H1 (cell line): ENCODE measurements around the gene QSOX2.

Source experiments
- BRCA1 ChIP-seq: IDR thresholded peaks from 2 replicates; pipeline ENCODE4 v1.6.1; 2012; ENCODE audit warnings: low read depth, low read length, improper control_type of control experiment
- CEBPB ChIP-seq: IDR thresholded peaks from 2 replicates; pipeline ENCODE4 v1.6.1; 2012; ENCODE audit warnings: low read depth, low read length
- CTCF ChIP-seq, 3 experiments: IDR thresholded peaks; 1 replicate in 2 of 3; 2 replicates in 1 of 3; pipeline versions ENCODE4 v1.5.1 to v1.6.1; 2011; ENCODE audit warnings: low read length in 3 of 3, mild to moderate bottlenecking in 3 of 3, inconsistent platforms in 2 of 3, low read depth in 1 of 3, moderate library complexity in 1 of 3; ENCODE audit not compliant: insufficient read depth in 1 of 3; ENCODE audit errors: control extremely low read depth in 1 of 3
- EZH2 ChIP-seq: fragments of 200-600 bp; sonication (generic); IDR thresholded peaks from 2 replicates; pipeline ENCODE4 v1.7.1; 2012; ENCODE audit warnings: low read depth, mild to moderate bottlenecking, moderate library complexity, low read length, inconsistent platforms; ENCODE audit not compliant: severe bottlenecking
- POLR2A ChIP-seq, 2 experiments: IDR thresholded peaks; 1 replicate in 1 of 2; 2 replicates in 1 of 2; pipeline ENCODE4 v1.6.1; 2011; ENCODE audit warnings: low read depth in 2 of 2, low read length in 2 of 2, mild to moderate bottlenecking in 2 of 2; ENCODE audit errors: control extremely low read depth in 1 of 2
- SRF ChIP-seq: IDR thresholded peaks from 2 replicates; pipeline ENCODE4 v1.6.1; 2011; ENCODE audit warnings: mild to moderate bottlenecking, low read depth, low read length, moderate library complexity
- TCF12 ChIP-seq: IDR thresholded peaks from 2 replicates; pipeline ENCODE4 v1.6.1; 2011; ENCODE audit warnings: low read depth, mild to moderate bottlenecking, low read length
- YY1 ChIP-seq: IDR thresholded peaks from 2 replicates; pipeline ENCODE4 v1.6.1; 2011; ENCODE audit warnings: low read depth, mild to moderate bottlenecking, low read length

GRCh38 chr9:136261686-136262430 lies 16.2 kb upstream of the QSOX2 start:
- TF ChIP-seq CTCF (IDR thresholded peaks at IDR 0.05; ENCODE audit: control extremely low read depth in 1 of 3, insufficient read depth in 1 of 3, low read depth in 1 of 3, low read length in 3 of 3) = no peak
- TF ChIP-seq YY1 = no peak
- no peak for TF ChIP-seq TCF12
- TF ChIP-seq POLR2A (IDR thresholded peaks at IDR 0.05; ENCODE audit: control extremely low read depth in 1 of 2, low read depth in 2 of 2, low read length in 2 of 2) = no peak
- no peak for TF ChIP-seq EZH2
- TF ChIP-seq SRF = no peak
- no peak for TF ChIP-seq CEBPB
- TF ChIP-seq BRCA1 = no peak
